SU-DHL-6 (cell line): Measurements from ENCODE around the gene CMTM8.

ENCODE experiments used
- H2AFZ ChIP-seq: fragments of 200-600 bp; sonication (generic); 2 replicates; pipeline ENCODE4 v1.6.1; 2014; ENCODE audit warnings: low read depth, mild to moderate bottlenecking, moderate library complexity, mixed read lengths, antibody characterized with exemption, low read length; ENCODE audit not compliant: severe bottlenecking
- H3F3A ChIP-seq: fragments of 200-600 bp; shearing (Covaris generic); 2 replicates; pipeline ENCODE4 v1.6.0; 2016; ENCODE audit warnings: antibody characterized with exemption, mild to moderate bottlenecking; ENCODE audit not compliant: insufficient read depth
- H3K27ac ChIP-seq: fragments of 200-600 bp; sonication (generic); 2 replicates; pipeline ENCODE4 v1.5.1; 2016; ENCODE audit warnings: low read depth, mild to moderate bottlenecking, low read length, moderate library complexity, mixed read lengths
- H3K27me3 ChIP-seq: fragments of 200-600 bp; sonication (generic), shearing (Covaris generic); 2 replicates; pipeline ENCODE4 v1.6.0; 2014; ENCODE audit warnings: mild to moderate bottlenecking, low read length
- H3K36me3 ChIP-seq: fragments of 200-600 bp; sonication (generic); 2 replicates; pipeline ENCODE4 v1.6.1; 2014; ENCODE audit warnings: mild to moderate bottlenecking, low read length, mixed read lengths
- H3K4me2 ChIP-seq: fragments of 300-600, 200-600 bp; shearing (Covaris generic), sonication (generic); 2 replicates; pipeline ENCODE4 v1.6.0; 2014; ENCODE audit warnings: low read length, low read depth, mild to moderate bottlenecking; ENCODE audit not compliant: poor library complexity, severe bottlenecking
- H3K4me3 ChIP-seq: fragments of 200-600 bp; sonication (generic); 2 replicates; pipeline ENCODE4 v1.5.1; 2014; ENCODE audit warnings: antibody characterized with exemption, low read length, mild to moderate bottlenecking, mixed read lengths; ENCODE audit not compliant: insufficient read depth, poor library complexity, severe bottlenecking
- H3K79me2 ChIP-seq: fragments of 200-600 bp; sonication (generic); 2 replicates; pipeline ENCODE4 v1.6.1; 2014; ENCODE audit warnings: mild to moderate bottlenecking, low read length, moderate library complexity; ENCODE audit not compliant: insufficient read depth
- H3K9ac ChIP-seq: fragments of 200-600 bp; sonication (generic); 2 replicates; pipeline ENCODE4 v1.7.0; 2014; ENCODE audit warnings: mild to moderate bottlenecking, low read length
- H3K9me2 ChIP-seq: fragments of 200-600 bp; sonication (generic); replicated peaks from 2 replicates; pipeline ENCODE4 v1.6.1; 2014; ENCODE audit warnings: low read length; ENCODE audit not compliant: insufficient read depth
- H3K9me3 ChIP-seq: fragments of 200-600 bp; sonication (generic); 2 replicates; pipeline ENCODE4 v1.6.1; 2014; ENCODE audit warnings: low read length, mixed read lengths; ENCODE audit not compliant: insufficient read depth
- H4K20me1 ChIP-seq: fragments of 200-600 bp; sonication (generic); 2 replicates; pipeline ENCODE4 v1.6.1; 2014; ENCODE audit warnings: low read depth, mild to moderate bottlenecking, antibody characterized with exemption, low read length, moderate library complexity, mixed read lengths
- EZH2phosphoT487 ChIP-seq: fragments of 200-600 bp; sonication (generic), shearing (Covaris generic); conservative IDR thresholded peaks from 2 replicates; pipeline ENCODE4 v1.6.1; 2018; ENCODE audit warnings: mild to moderate bottlenecking, antibody characterized with exemption, low read length, moderate library complexity, mixed read lengths
- TF ChIP-seq, protein P1 (sequence below): fragments of 200-600 bp; sonication (generic); IDR thresholded peaks from one replicate; pipeline ENCODE4 v1.5.1; 2017; ENCODE audit warnings: antibody characterized with exemption, mild to moderate bottlenecking, low read length, moderate library complexity; ENCODE audit not compliant: insufficient read depth, poor library complexity, severe bottlenecking

CMTM8 gene

DNA sequence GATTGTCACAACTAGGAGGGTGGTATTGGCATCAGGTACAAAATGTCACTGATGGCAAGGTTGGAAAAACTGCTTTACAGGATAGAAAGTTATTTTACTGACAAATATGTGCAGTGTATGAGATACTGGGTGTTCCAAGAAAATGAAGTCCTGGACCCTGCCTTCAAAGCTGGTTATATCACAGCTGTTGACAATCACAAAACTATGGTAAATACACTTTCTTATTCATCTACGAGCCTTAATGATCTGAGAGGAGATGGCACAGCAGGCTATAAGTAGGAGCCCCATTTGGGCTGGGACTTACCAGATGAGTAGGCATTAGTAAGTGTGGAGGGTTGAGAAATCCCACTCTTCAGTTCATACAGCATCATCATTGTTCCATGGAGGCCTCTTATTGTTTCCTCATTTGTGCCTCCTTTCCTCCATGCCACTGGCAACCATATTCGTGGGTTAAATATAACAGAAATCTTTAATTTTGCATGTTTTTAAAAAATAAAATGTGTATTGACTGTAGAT is 66.9 kb downstream of the CMTM8 start:
- Histone ChIP-seq H2AFZ (no peak overlapping the region), H3F3A (no peaks in the 10 kb centered on the region), H3K9me2 (no peaks in the 10 kb centered on the region), H3K4me3 (no peak overlapping the region), H3K79me2 (no peaks in the 10 kb centered on the region), H3K9ac (no peak overlapping the region), H3K27ac (no peak overlapping the region), H3K27me3 (no peaks in the 10 kb centered on the region), H4K20me1 (no peaks in the 10 kb centered on the region), H3K9me3 (no peaks in the 10 kb centered on the region), H3K4me2 (no peak overlapping the region), H3K36me3 (no peaks in the 10 kb centered on the region)
- TF ChIP-seq, protein P1, sequence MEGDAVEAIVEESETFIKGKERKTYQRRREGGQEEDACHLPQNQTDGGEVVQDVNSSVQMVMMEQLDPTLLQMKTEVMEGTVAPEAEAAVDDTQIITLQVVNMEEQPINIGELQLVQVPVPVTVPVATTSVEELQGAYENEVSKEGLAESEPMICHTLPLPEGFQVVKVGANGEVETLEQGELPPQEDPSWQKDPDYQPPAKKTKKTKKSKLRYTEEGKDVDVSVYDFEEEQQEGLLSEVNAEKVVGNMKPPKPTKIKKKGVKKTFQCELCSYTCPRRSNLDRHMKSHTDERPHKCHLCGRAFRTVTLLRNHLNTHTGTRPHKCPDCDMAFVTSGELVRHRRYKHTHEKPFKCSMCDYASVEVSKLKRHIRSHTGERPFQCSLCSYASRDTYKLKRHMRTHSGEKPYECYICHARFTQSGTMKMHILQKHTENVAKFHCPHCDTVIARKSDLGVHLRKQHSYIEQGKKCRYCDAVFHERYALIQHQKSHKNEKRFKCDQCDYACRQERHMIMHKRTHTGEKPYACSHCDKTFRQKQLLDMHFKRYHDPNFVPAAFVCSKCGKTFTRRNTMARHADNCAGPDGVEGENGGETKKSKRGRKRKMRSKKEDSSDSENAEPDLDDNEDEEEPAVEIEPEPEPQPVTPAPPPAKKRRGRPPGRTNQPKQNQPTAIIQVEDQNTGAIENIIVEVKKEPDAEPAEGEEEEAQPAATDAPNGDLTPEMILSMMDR, result no peak
- TF ChIP-seq EZH2phosphoT487, result no peak

DNA sequence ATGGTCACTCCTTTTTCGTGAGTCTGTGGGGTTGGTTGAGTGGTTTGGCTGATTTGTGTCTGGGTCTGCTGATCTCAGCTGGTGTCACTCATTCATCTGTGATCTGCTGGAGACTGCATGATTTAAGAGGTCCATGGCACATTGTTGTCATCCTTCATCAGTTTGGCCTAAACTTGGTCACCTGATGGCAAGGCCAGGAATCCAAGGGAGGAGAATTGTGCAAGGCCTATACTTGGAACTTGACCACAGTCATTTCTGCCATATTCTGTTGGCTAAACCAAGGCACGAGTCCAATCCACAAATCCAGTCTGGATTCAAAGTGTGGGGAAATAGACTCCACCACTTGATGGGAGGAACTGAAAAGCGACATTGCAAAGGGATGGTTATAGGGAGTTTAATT is 67.6 kb downstream of the CMTM8 start:
- Histone ChIP-seq H3K9me3 (no peaks in the 10 kb centered on the region), H3K27me3 (no peaks in the 10 kb centered on the region), H3K79me2 (no peaks in the 10 kb centered on the region), H3K36me3 (no peaks in the 10 kb centered on the region), H3K9me2 (no peaks in the 10 kb centered on the region), H3F3A (no peaks in the 10 kb centered on the region), H3K9ac (no peak overlapping the region), H3K4me2 (no peak overlapping the region), H3K27ac (no peak overlapping the region), H2AFZ (no peak overlapping the region), H4K20me1 (no peaks in the 10 kb centered on the region), H3K4me3 (no peak overlapping the region)
- TF ChIP-seq EZH2phosphoT487, result no peak
- TF ChIP-seq, protein P1, result no peak

DNA sequence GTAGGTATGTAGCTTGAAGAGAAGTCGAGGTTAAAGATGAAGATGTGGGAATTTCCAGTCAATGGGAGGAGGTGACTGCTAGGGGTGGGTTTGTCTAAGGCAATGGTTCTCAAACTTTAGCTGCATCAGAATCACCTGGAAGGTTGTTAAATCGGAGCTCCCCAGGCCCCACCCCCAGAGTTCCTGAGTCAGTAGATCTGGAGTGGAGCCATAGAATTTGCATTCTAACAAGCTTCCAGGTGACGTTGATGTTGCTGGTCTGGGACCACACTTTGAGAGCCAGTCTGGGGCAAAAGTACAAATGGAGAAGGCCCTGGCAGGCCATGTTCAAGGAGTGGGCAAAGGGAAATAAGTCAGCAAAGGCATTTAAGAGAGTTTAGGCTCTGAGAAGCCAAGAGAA is 69.1 kb downstream of the CMTM8 start:
- Histone ChIP-seq H3K4me2 (no peak overlapping the region), H3K36me3 (no peaks in the 10 kb centered on the region), H3K4me3 (no peak overlapping the region), H2AFZ (no peak overlapping the region), H3K9me2 (no peaks in the 10 kb centered on the region), H4K20me1 (no peaks in the 10 kb centered on the region), H3K9me3 (no peaks in the 10 kb centered on the region), H3K9ac (no peak overlapping the region), H3K27me3 (no peaks in the 10 kb centered on the region), H3F3A (no peaks in the 10 kb centered on the region), H3K79me2 (no peaks in the 10 kb centered on the region), H3K27ac (no peak overlapping the region)
- TF ChIP-seq, protein P1, result no peak
- no peak for TF ChIP-seq EZH2phosphoT487
